NOMO-1 treated with dmso at 0.1 percent for 144 hours (cell line): ENCODE results near the gene RTP1.
"Not testable (repeated sequence)": the region's sequence is repeated elsewhere in the genome, so short reads cannot be mapped to it uniquely, and the experiment has no call there.

Source experiments
- DNase-seq: peaks from one replicate; lab custom pipeline; 2025; ENCODE audit not compliant: unreplicated experiment; lab: John Stamatoyannopoulos, UW

Gene RTP1

GRCh38 chr3:187197335-187197649, at the start of gene RTP1:
Gene RTP1, plus strand, starts transcription at chr3:187197486. Its CDS starts 30 bp downstream, at chr3:187197516.
- DNase-seq, result no peak

- no peak for DNase-seq
These were observed 47.1 kb upstream of the RTP1 start for GRCh38 chr3:187150186-187150585.

DNA sequence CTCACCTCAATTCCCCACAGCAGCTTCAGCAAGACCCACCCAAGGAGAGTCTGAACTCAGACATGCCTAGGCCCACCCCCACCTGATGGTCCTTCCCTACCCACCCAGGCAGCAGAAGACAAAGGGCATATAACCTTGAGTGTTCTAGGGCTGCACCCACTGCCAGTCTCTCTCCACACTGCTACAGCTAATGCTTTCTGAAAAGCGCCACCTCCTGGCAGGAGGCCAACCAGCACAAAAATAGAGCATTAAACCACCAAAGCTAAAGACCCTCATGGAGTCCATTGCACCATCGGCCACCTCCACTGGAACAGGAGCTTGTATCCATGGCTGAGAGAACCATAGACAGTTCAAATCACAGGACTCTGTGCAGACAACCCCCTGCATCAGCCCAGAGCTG, 46.7 kb upstream of the RTP1 start:
- peak; percentile 18 for DNase-seq

DNA sequence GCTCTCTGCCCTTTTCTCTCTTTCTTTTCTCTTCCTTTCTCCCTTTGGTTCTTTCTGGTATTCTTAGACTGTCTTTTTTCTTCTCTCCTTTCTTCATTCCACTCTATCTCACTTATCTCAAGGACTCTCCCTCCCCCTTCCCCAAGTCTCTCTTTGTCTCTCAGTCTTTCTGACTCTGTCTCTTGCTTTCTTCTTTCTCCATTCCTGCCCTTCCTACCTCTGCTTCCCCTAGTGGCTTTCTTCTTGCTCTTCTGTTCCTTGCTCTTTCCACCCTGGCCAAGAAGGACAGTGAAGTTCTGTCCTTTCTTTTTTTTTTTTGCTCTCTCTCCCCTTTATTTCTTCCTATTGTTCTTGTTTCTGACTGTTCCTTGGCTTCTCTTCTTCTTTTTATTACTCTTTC, 35.7 kb upstream of the RTP1 start:
- no peak for DNase-seq

- DNase-seq, result no peak
These were observed 34.9 kb upstream of the RTP1 start for GRCh38 chr3:187162265-187162953.

GRCh38 chr3:187165144-187165543, 32.1 kb upstream of the RTP1 start:
- DNase-seq, result peak; percentile 39

- no peak for DNase-seq
These were observed 30.5 kb upstream of the RTP1 start for GRCh38 chr3:187166750-187167149.

DNA sequence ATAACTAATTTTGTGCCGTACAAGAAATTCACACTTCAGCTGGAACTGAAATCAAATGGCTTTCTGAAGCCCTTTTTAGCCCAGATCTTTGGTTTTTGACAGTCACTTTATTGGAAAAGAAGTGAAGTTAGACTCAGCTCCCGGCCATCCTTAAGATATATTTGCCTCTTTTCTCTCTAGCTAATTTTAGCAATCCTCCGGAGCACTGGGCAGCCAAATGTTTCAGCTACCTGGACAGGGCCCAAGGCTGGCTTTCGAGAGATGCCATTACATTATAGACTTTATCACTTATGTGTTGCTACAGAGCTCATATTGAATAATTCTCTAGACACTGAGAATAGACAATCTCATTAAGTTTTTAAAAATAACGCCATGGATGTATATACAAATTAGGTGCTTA, 29.5 kb upstream of the RTP1 start:
- no peak for DNase-seq

DNA sequence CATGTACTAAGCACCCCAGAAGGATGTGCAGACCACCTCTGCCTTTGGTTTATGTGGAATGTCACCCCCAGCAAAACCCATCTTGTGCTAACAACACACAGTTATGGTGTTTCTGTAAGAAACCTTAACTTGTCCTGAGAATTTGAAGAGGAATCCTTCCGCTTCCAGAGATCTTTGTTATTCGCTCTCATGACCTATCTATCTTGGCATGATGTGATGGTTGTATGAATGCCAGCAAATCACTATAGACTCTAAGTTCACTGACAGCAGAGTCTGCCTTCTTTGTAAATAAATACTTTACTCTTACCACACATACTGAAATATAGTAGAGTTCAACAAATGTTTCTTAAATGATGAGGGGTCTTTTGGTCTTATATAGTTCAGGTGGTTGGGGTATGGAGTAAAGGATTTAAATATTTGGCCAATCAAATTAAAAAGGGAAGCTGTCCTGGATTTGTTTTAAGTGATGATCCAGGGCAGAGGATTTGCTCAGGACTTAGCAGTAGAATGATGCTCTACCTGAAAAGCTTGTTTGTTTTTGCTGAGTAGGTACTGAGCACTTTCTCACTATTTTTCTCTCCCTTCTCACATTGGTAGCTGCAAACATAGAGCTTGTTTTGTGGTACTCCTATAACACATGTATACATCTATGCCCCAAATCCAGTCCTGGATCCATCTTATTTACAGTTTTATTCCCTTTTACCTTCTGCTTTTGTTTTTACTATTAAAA, 27.9 kb upstream of the RTP1 start:
- no peak for DNase-seq

GRCh38 chr3:187170911-187171310, 26.4 kb upstream of the RTP1 start:
- not testable (repeated sequence) for DNase-seq

- DNase-seq, result no peak
These were observed 24.4 kb upstream of the RTP1 start for GRCh38 chr3:187172929-187173328.

DNA sequence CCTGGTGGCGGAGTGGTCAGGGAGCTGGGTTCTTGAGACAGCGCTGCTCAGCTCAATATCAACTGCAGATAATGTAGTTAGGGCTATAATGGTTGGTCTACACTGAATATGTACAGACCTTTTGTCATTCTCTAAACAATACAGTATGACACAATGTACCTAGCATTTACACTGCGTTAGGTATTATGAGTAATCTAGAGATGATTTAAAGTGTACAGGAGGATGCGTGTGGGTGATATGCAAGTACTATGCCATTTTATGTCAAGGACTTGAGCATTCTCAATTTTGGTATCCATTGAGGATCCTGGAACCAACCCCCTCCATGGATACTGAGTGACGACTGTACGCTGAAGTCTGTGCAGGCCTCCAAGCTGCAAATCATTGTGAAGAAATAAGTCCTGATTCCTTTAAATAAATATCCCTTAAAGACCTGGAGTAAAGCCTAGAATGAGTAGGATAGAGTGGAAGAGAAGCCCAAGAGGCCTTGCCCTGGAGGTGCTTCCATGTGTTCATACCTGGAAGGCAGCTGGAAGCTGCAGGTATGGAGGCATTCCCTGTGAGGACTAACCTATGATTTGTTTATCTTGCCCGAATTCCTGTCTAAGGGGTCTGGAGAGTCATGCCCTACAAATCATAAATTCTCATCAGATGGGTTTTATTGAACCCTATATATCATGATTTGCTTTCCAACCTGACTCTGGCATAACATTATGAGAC, 15.7 kb upstream of the RTP1 start:
- DNase-seq, result no peak

DNA sequence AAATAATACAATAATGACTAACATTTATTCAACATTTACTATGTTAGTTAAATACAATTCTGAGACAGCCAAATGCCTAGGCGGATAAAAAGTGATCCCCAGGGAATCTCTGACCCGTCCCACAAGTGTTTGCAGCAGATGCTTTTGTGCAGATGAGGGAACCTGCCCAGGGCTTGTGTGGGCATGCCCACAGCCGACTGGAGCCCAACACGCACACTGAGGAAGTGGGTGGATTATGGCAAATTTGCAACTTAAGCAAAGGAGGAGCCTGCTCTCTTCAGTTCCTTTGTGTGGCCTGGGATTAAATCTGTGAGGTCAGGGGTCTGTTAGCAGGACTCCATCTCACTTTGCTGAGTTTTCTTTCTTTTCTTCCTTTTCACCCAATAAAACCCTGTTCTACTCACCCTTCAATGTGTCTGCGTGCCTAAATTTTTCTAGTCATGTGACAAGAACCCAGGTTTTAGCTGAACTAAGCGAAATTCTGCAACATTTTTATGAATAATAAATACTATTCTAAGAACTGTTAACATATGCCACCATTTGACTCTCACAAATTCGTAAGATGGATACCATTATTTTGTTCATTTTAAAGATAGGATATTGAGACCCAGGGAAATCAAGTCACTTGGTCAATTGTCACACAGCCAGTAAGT, 13.9 kb upstream of the RTP1 start:
- peak; percentile 68 for DNase-seq

DNA sequence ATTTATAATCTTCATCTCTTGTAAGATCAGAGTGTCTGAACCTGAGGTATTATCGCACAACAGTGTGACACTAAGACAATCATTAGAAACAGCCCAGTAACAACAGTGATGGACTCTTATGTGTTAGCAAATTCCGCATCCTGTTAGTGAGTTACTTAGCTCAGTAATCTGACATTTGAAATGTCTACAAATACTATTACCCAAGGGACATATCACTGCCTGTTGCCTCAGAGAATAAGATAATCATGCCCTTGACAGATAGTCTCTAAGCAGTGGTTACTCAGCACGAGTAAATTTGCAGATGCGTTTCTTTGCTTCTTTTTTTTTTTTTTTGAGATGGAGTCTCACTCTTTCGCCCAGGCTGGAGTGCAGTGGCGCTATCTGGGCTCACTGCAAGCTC, 13.4 kb upstream of the RTP1 start:
- DNase-seq, result no peak

GRCh38 chr3:187185759-187186158, 11.5 kb upstream of the RTP1 start:
- no peak for DNase-seq

- DNase-seq, result no peak
These were observed 10.9 kb upstream of the RTP1 start for GRCh38 chr3:187186375-187186774.

- no peak for DNase-seq
These were observed 10.4 kb upstream of the RTP1 start for GRCh38 chr3:187186801-187187421.

- DNase-seq, result peak; percentile 70
These were observed 8.4 kb upstream of the RTP1 start for GRCh38 chr3:187188931-187189330.

GRCh38 chr3:187191271-187191670, 6.0 kb upstream of the RTP1 start:
- no peak for DNase-seq

DNA sequence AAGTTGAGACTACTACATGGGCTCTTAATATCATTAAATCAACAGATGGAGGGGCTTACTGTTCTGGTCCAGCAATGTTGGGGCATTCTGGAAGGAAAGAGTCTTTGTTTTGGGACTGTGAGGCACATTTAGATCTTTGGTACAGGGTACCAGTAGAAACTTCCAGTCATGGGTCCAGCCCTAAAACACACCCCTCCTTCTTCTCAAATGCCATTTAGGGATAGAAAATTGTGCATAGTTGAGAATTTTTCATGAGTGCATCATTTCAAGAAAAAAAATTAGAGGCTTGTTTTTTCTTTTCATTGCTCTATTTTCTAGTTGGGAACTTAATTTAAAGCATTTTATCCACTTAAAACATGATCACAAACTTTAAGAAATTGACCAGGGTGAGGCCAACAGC, 4.1 kb upstream of the RTP1 start:
- DNase-seq, result no peak
